NCI-H2107 (cell line): ENCODE results near the gene C7.
"Not testable (repeated sequence)": the region's sequence is repeated elsewhere in the genome, so short reads cannot be mapped to it uniquely, and the experiment has no call there.

Experiments used
- DNase-seq: peaks from one replicate; lab custom pipeline; 2025; lab: John Stamatoyannopoulos, UW

C7 gene

GRCh38 chr5:40991168-40991980 lies 82.1 kb downstream of the C7 start:
- DNase-seq: no peak

- no peak for DNase-seq
These were observed 82.8 kb downstream of the C7 start for GRCh38 chr5:40991981-40992559.

- DNase-seq: no peak
These were observed 86.7 kb downstream of the C7 start for GRCh38 chr5:40995801-40996586.

- DNase-seq: no peak
These were observed 89.8 kb downstream of the C7 start for GRCh38 chr5:40999142-40999541.

GRCh38 chr5:40999966-41000365 lies 90.7 kb downstream of the C7 start:
- DNase-seq: no peak

- no peak for DNase-seq
These were observed 94.5 kb downstream of the C7 start for GRCh38 chr5:41003670-41004376.

- DNase-seq: no peak
These were observed 95.6 kb downstream of the C7 start for GRCh38 chr5:41004931-41005330.

GRCh38 chr5:41009232-41009631 lies 99.9 kb downstream of the C7 start:
- no peak for DNase-seq

- DNase-seq: no peak
These were observed 101.3 kb downstream of the C7 start for GRCh38 chr5:41010572-41010971.

GRCh38 chr5:41012318-41012717 lies 103.0 kb downstream of the C7 start:
- no peak for DNase-seq

- DNase-seq: not testable (repeated sequence)
These were observed 113.3 kb downstream of the C7 start for GRCh38 chr5:41022600-41022999.
